GM19397 (cell line): ENCODE results near the gene HNRNPM.
A peak's percentile ranks its signal among the peaks of the same experiment; 100 is the strongest.

Experiments used
- ATAC-seq: cut with Tn5 transposase; IDR thresholded peaks from one replicate; pipeline ENCODE4 v1.9.1; 2021; ENCODE audit warnings: mild to moderate bottlenecking, moderate library complexity; ENCODE audit not compliant: unreplicated experiment

HNRNPM gene

GRCh38 chr19:8485561-8486371 is 41.0 kb downstream of the HNRNPM start:
- no peak for ATAC-seq

DNA sequence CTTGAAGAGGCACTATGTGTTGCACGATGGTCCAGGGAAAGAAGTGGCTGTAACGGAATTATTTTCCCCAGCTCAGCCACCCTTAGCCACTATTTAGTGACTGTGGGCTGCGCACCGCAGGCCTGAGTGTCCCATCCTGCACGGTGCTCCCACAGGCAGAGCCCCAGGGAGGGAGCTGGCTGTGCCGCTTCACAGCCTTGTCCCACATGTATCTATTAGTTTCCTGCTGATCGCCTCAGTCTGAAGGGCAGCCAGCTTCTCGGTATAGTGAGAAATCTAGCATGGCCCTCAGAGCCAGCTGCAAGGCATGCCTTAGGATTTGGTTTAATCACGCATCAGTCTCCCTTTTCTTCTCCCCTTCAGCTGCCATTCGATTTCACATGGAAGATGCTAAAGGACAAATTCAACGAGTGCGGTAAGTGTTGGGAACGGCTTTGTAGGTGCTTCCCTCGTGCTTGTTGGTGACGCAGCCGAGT is 41.9 kb downstream of the HNRNPM start:
- ATAC-seq = no peak

DNA sequence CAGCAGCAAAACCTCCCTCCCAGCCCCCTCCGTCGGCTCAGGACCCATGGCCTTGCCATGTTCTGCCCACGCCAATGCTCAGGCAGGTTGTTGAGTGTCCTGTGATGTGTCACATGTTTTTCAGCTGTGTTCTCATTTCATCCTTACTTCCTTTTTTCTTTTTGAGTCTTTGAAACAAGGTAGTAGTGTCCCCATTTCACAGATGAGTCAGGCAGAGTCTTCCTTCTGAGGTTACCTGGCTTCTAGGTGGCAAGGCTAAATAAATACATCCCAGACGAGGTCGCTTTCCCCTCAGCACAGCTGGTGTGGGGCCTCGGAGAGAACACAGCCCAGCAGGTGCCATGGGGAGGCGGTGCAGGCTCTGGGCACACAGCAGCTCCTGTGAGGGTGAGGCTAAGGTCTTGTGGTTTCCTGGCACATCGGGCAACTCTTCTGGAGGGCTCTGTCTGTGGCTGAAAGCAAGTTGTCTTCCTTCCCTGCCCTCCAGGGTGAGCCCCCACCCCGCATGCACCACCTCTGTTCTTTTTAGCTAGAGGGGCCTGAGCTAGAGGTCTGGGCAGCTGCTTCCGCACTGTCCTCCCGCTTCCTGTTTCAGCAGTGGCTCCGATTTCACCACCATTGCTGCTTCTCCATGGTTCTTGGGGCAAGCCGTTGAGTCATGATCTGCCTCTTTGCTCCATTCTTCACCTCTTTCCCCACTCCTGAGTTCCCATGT is 42.5 kb downstream of the HNRNPM start:
- ATAC-seq = no peak

DNA sequence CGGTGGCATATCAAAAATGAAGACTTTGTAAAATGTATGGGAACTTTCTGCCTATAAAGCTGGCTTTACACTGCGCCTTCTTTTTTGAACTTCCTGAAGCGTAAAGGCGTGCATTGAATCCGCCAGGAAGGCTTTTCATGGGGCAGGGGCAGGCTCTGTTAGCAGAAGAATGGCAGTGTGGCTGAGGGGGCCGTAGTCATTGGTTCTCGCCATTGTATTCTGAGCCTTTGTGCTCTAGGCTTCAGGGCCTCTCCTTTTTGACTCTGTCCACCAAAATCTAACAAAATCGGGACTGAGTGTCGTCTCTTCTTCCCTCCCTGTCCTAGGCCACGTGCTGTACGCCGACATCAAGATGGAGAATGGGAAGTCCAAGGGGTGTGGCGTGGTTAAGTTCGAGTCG is 43.6 kb downstream of the HNRNPM start:
- ATAC-seq = no peak

- no peak for ATAC-seq
Measured at GRCh38 chr19:8489561-8490394, 45.0 kb downstream of the HNRNPM start.

DNA sequence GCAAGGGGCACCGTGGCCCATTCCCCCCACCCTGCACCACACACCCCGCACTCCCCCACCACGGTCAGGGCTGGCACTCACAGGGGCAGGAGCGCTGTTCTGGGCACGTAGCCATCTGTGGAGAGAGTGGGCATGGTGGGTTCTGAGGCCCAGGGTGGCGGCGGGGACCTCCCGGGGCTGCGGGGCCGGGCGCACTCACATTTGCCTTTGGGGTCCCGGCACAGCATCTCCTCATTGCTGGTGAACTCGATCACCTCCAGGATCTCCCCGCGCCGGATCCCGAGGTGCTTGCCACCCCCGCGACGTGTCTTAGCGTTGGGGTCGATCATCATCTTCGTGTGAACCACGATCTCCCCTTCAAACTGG is 45.6 kb downstream of the HNRNPM start:
- ATAC-seq = no peak

GRCh38 chr19:8490873-8491272 is 46.1 kb downstream of the HNRNPM start:
- ATAC-seq = no peak

GRCh38 chr19:8491574-8491973 is 46.8 kb downstream of the HNRNPM start:
- ATAC-seq = no peak

DNA sequence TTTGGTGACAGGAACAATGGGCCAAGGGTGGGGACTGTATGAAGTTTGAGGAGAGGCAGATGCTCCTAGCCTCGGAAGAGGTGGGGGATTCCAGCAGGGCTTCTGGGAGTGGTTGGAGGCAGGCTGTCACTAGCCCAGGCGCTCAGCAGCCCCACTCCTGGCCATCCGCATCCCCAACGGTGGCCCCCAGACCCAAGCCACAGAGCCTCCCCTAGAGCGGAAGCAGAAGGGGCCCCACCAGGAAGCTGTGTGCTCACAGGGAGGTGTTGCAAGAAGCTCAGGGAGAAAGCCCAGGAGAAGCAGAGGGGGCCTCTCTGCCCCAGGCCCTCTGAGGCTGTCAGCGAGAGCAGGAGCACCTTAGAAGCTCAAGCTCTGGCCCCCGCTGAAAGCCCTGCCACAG is 49.4 kb downstream of the HNRNPM start:
- ATAC-seq = no peak

DNA sequence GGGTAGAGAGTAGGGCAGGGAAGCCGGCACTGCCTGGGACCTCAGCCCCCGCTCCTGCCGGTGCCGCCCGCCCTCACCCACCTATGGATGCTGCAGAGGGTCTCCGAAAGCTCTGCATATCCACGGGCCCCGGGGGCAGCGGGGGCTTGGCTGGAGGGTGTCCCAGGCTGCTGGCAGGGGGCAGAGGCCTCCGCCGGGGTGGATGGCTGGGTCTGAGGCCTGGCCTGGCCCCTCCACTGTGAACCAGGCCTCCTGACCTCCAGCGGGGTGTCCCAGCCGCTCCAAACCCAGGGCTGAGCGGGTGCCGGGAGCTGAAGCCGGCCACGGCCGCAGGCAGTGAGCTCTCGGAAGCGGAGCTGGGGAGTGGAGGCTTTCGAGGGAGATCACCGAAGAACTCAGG is 53.5 kb downstream of the HNRNPM start:
- ATAC-seq = no peak

- no peak for ATAC-seq
Measured at GRCh38 chr19:8499048-8499833, 54.5 kb downstream of the HNRNPM start.

DNA sequence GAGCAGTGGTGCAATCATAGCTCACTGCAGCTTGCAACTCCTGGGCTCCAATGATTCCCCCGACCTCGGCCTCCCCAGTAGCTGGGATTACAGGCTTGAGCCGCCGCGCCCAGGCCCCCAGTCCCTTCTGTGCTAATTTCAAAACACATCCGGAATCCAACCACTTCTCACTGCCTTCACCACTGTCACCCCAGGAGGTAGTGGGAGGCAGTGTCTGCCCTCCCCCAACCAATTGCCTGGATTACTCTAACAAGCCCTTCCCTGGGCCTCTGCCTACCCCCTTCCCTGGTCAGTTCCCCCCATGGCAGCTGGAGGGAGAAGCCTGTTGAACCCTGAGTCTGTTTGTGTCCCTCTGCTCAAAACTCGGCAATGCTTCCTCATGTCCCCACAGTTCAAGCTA is 55.4 kb downstream of the HNRNPM start:
- no peak for ATAC-seq

- no peak for ATAC-seq
Measured at GRCh38 chr19:8501516-8501915, 56.7 kb downstream of the HNRNPM start.

GRCh38 chr19:8501981-8502380 is 57.2 kb downstream of the HNRNPM start:
- ATAC-seq = no peak

DNA sequence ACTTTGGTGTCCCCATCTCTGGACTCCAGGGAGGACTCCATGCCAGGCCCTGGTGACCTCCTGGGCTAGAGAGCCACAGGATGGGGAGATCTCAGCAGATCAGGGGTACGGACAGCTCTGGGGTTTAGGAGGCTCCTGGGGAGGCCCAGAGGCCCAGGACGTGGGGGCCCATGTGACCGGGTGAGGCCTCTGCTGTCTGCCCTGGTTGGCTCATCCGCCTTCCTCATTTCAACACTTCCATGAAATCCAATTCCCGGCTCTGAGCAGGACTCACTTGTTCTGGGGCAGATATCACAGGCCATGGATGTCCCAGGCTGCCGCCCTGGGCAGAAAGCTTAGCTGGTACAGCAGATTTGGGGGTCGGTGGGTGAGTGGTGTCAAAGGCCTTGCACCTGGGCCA is 58.7 kb downstream of the HNRNPM start:
- no peak for ATAC-seq

DNA sequence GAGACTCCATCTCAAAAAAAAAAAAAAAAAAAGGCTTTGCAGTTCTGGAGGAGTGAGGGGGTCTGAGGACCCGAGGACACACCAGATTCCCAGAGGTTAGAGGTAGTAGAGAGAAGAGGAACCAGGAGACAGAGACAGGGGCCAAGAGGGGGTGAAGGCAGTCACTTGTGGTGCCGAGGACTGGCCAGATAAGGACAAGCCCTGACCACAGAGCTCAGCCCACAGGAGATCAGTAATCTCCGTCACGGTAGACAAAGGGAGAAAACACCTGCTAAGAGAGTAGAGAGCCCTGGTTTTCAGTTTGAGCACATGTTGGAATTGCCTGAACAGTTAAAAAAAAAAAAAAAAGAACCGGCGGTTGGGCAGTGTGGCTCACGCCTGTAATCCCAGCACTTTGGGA is 59.4 kb downstream of the HNRNPM start:
- ATAC-seq = no peak

GRCh38 chr19:8504919-8505318 is 60.1 kb downstream of the HNRNPM start:
- ATAC-seq = no peak

- ATAC-seq = peak; percentile 47
Measured at GRCh38 chr19:8505680-8506401, 61.1 kb downstream of the HNRNPM start.

- ATAC-seq = peak; percentile 19
Measured at GRCh38 chr19:8506402-8506957, 61.7 kb downstream of the HNRNPM start.
